ENCODE data around the gene UBAC1. TPM values are rescaled to one million over a fixed set of nuclear protein-coding genes. Genes with fewer than 3 reads are reported as not detected.
"Not testable (repeated sequence)": the region's sequence is repeated elsewhere in the genome, so short reads cannot be mapped to it uniquely, and the experiment has no call there.

The UBAC1 gene
- total RNA-seq, 4 donors from 2014 or later: 89.3 to 99.3 (median 96.9) TPM

DNA sequence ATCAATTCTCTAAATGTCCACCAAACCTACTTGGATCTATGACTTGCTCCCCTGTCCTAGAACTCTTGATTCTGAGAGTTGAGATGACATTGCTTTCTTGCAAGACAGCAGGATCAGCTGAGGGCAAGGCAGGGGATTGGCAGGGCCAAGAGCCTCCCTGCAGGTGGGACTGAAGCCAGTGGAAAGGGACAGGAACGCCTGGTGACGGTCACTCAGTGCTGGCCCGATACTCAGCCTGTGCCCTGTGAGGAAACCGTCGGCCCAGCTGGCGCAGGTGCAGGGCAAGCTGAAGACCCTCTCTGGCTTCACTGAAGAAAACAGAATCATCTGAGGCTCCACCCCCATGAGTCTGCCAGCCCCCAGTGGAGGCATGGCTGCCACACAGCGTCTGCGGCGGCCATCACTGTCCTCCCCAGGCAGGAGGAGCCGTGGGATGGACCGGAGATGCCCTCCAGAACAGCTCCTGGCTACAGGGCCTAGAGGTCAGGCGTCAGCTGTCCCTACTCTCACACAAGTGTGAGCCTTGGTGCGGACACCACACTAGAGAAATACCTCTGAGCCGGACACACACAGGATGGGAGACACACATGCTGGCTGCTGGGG is 14.7 kb downstream of the UBAC1 start:
- no peak for DNase-seq (ENCODE audit: low spot score in 2 of 2)
- intact Hi-C loops (cut with DNase I; ENCODE audit: low total_unique reads): no loop called here
- no peak overlapping the region for H3K4me3 ChIP-seq (ENCODE audit: low read depth, poor library complexity, severe bottlenecking)
- WGBS, 2 donors: 92 to 96% methylated on average over 14 of the region's 14 CpGs
- TF ChIP-seq POLR2A (IDR thresholded peaks at IDR 0.05): no peak
- TF ChIP-seq, protein P1, sequence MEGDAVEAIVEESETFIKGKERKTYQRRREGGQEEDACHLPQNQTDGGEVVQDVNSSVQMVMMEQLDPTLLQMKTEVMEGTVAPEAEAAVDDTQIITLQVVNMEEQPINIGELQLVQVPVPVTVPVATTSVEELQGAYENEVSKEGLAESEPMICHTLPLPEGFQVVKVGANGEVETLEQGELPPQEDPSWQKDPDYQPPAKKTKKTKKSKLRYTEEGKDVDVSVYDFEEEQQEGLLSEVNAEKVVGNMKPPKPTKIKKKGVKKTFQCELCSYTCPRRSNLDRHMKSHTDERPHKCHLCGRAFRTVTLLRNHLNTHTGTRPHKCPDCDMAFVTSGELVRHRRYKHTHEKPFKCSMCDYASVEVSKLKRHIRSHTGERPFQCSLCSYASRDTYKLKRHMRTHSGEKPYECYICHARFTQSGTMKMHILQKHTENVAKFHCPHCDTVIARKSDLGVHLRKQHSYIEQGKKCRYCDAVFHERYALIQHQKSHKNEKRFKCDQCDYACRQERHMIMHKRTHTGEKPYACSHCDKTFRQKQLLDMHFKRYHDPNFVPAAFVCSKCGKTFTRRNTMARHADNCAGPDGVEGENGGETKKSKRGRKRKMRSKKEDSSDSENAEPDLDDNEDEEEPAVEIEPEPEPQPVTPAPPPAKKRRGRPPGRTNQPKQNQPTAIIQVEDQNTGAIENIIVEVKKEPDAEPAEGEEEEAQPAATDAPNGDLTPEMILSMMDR (IDR thresholded peaks at IDR 0.05): no peak

DNA sequence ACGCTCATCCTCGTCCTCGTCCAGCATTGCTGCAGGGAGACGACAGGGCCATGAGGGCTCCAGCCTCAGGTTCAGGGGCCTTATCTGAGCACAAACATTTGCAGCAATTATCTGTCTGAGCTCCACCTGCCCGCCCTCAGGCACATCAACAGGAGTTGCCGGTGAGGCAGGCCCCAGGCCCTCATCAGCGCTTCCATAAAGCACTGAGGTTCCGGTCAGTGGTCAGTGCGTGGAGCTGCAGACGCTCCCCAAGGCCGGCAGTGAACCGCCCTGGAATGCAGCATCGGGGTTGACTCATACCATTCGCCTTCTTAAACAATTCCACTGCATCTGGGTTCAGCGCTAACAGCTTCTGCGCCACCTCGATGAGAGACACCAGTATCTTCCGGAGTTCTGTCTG is 15.2 kb downstream of the UBAC1 start:
- intact Hi-C loops (cut with DNase I; ENCODE audit: low total_unique reads): no loop called here
- no peak for DNase-seq (ENCODE audit: low spot score in 2 of 2)
- 91 to 93% methylated on average over 18 of the region's 18 CpGs for whole genome bisulfite sequencing, 2 donors
- H3K4me3 ChIP-seq (ENCODE audit: low read depth, poor library complexity, severe bottlenecking): no peak overlapping the region
- TF ChIP-seq, protein P1 (IDR thresholded peaks at IDR 0.05): no peak
- no peak for TF ChIP-seq POLR2A (IDR thresholded peaks at IDR 0.05)

DNA sequence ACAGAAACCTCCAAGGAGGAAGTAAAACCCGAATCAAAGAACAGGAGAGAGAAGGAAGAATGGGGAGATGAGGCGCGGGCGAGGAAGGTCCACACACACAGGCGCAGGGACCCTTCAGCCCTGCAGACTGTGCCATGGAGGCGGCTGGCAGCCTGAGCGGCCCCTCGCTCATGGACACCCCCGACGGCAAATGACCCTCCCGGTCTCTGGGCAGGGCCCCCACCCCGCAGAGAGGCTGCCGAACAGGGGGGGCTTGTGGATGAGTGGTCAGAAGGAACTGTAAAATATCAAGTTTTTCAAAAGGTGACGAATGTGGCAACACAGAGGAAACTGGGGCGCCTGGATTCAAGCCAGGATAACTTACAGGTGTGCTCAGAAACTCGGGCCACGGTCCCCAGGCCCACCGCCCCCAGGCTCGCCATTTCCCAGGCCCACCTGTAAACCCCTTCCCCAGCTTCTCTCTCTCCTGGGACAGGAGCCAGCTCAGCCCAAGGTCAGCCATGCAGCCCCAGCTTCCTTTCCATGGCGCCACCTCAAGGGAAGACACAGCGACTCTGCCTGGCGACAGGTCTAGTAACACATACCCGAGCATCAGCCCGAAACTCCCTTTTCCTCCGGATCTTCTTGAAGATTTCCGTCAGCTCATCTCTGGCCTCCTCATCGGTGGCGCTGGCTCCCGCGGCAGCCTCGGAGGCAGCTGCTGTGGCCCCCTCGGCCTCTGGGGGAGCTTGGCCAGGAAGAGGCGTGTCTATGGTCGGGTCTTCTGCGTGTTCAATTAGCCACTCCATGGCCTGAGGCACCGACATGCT is 16.5 kb downstream of the UBAC1 start:
- WGBS, 2 donors: 89 to 93% methylated on average over 36 of the region's 36 CpGs
- no peak for DNase-seq (ENCODE audit: low spot score in 2 of 2)

DNA sequence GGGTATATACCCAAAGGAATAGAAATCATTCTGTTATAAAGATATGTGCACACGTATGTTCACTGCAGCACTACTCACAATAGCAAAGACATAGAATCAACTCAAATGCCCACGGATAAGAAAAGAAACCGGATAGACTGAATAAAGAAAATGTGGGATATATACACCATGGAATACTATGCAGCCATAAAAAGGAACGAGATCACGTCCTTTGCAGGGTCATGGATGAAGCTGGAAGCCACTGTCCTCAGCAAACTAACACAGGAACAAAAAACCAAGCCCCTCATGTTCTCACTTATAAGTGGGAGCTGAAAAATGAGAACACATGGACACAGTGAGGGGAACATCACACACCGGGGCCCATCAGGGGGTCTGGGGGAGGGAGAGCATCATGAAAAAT is 17.6 kb downstream of the UBAC1 start:
- 94 to 97% methylated on average over 6 of the region's 6 CpGs for WGBS, 2 donors
- DNase-seq (ENCODE audit: low spot score in 2 of 2); intact Hi-C loops (cut with DNase I; ENCODE audit: low total_unique reads); H3K4me3 ChIP-seq (ENCODE audit: low read depth, poor library complexity, severe bottlenecking): not testable (repeated sequence)

More for the DNA sequence above, 16.5 kb downstream of the UBAC1 start:
- H3K4me3 ChIP-seq (ENCODE audit: low read depth, poor library complexity, severe bottlenecking): no peak overlapping the region
- intact Hi-C loops (cut with DNase I; ENCODE audit: low total_unique reads): no loop called here
- TF ChIP-seq, protein P1 (IDR thresholded peaks at IDR 0.05): no peak

DNA sequence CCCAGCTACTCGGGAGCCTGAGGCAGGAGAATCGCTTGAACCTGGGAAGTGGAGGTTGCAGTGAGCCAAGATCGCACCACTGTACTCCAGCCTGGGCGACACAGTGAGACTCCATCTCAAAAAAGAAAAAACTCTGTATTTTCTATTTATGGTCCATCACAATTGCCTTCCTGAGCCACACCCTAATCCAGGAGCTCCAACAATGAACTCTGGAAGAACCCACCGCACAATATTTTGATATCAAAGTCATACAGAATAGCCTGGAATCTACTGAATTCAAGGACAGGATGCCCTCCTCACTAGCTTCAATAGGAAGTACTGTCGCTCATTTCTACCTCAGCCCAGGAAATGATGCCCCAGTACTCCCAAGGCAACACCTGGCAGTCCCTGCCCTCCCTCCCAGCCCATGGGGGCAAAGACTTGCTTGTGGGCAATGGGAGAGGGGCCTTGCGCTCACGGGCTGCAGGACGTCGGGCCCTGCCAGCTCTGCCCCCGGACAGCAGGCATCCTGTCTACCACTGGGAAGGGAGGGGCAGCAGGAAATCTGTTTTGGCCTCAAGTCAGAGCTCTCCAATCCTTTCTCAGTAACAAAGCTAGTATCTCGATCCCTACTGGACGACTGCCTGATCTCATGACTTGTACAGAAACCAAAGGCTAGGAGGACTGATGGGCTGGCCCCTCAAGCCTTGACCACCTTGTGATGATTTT is 19.7 kb downstream of the UBAC1 start:
- 85 to 92% methylated on average over 8 to 13 of the region's 13 CpGs for WGBS, 2 donors
- DNase-seq (ENCODE audit: low spot score in 2 of 2): no peak
- TF ChIP-seq, protein P1 (IDR thresholded peaks at IDR 0.05): no peak
- TF ChIP-seq POLR2A (IDR thresholded peaks at IDR 0.05): no peak
- no peak overlapping the region for H3K4me3 ChIP-seq (ENCODE audit: low read depth, poor library complexity, severe bottlenecking)
- intact Hi-C loops (cut with DNase I; ENCODE audit: low total_unique reads): no loop called here
